Gastroesophageal sphincter (tissue), 4 donors: ENCODE results near the gene AKAP13. TPM values are rescaled to one million over a fixed set of nuclear protein-coding genes. Genes with fewer than 3 reads are reported as not detected.

Experiments
- ATAC-seq: fragments of 150-250 bp; one replicate; pipeline ENCODE4 v1.9.1; 2016; ENCODE audit warnings: mild to moderate bottlenecking, moderate library complexity
- H3K27ac ChIP-seq, 4 donors: fragments of 200-600 bp; sonication (generic) in 3 of 4; 1 replicate in 3 of 4; 2 replicates in 1 of 4; pipeline ENCODE4 v1.5.1; 2016 to 2019
- H3K27me3 ChIP-seq: fragments of 200-600 bp; sonication (generic); one replicate; pipeline ENCODE4 v1.5.1; 2019
- H3K36me3 ChIP-seq, 2 donors: fragments of 200-600 bp; sonication (generic); one replicate each; pipeline ENCODE4 v1.5.1; 2019; ENCODE audit warnings: control low read depth in 1 of 2
- H3K4me1 ChIP-seq, 3 donors: fragments of 200-600 bp; sonication (generic); 1 replicate in 2 of 3; 2 replicates in 1 of 3; pipeline ENCODE4 v1.5.1; 2016 to 2019; ENCODE audit warnings: control low read depth in 2 of 3
- H3K4me3 ChIP-seq, 2 donors: fragments of 200-600 bp; sonication (generic); one replicate each; pipeline ENCODE4 v1.5.1; 2019; ENCODE audit warnings: mild to moderate bottlenecking in 1 of 2, moderate library complexity in 1 of 2
- H3K9me3 ChIP-seq, 3 donors: fragments of 200-600 bp; sonication (generic); one replicate each; pipeline ENCODE4 v1.5.1; 2017 to 2019; ENCODE audit warnings: control low read depth in 2 of 3
- CTCF ChIP-seq, 4 experiments: fragments of 200-600 bp in 2 of 4; fragments of 450-650 bp in 2 of 4; sonication (generic) in 1 of 4; IDR thresholded peaks; one replicate each; pipeline ENCODE4 v1.5.1; 2017 to 2019; ENCODE audit warnings: antibody characterized with exemption in 4 of 4, mild to moderate bottlenecking in 2 of 4, moderate library complexity in 2 of 4
- EP300 ChIP-seq: sonication (generic); formaldehyde crosslinking; IDR thresholded peaks from one replicate; pipeline ENCODE4 v1.6.1; 2017; ENCODE audit warnings: antibody characterized with exemption, mild to moderate bottlenecking
- POLR2A ChIP-seq, 2 donors: fragments of 450-650 bp; IDR thresholded peaks; one replicate each; pipeline ENCODE4 v1.6.1; 2017; ENCODE audit warnings: antibody characterized with exemption in 2 of 2, mild to moderate bottlenecking in 2 of 2, moderate library complexity in 1 of 2
- POLR2AphosphoS5 ChIP-seq: sonication (generic); formaldehyde crosslinking; IDR thresholded peaks from one replicate; pipeline ENCODE4 v1.6.1; 2017; ENCODE audit warnings: antibody characterized with exemption
- WGBS, 2 donors: methylation state at CpG; one replicate each; pipeline ENCODE4 v1.1.5; 2018; ENCODE audit warnings: low coverage in 1 of 2; 5-methylcytosine and 5-hydroxymethylcytosine counted together
- total RNA-seq, 4 donors: library from RNA; depleted of rRNA; stranded (reverse); fragments of >200 nt; gene quantifications; one replicate each; pipeline ENCODE4 v1.1.0, GENCODE V29; 2016

AKAP13 gene
- total RNA-seq, 4 donors from 2014 or later, result 196 to 252 (median 215) TPM

DNA sequence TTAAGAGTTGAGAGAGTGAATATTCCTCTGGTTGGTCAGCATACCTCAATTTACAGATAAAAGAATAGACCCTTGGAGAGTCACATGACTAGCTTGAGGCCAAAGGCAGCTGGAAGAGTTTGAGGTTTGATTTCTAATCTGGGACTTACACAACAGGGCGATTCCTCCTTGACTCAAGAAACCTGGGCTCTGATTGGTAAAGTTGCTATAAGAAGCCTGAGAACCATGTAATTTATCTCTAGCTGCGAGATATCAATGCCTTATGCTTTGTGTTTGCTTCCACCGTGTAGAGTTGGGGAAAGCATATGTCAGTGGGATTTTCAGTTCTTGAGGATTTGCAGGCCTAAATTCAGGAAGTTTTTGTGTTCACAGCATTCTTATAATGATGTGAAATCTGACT is 208.3 kb downstream of the AKAP13 start:
- no peak overlapping the region for H3K4me3 ChIP-seq
- H3K4me1 ChIP-seq, result peaks cover 27 to 87% (median 29%) of the 10 kb centered on the region in 3 donors
- H3K9me3 ChIP-seq, result no peaks in the 10 kb centered on the region
- ATAC-seq, result no peak
- H3K27ac ChIP-seq, result peak overlapping the region; percentile 47 to 65 (median 62)
- no peak for TF ChIP-seq CTCF (IDR thresholded peaks at IDR 0.05)
- TF ChIP-seq POLR2AphosphoS5, result no peak
- 17 to 42% methylated on average over 2 to 3 of the region's 3 CpGs for WGBS, 2 donors
- H3K36me3 ChIP-seq, result peaks cover 0 to 18% of the 10 kb centered on the region in 2 donors
- H3K27me3 ChIP-seq, result no peaks in the 10 kb centered on the region

DNA sequence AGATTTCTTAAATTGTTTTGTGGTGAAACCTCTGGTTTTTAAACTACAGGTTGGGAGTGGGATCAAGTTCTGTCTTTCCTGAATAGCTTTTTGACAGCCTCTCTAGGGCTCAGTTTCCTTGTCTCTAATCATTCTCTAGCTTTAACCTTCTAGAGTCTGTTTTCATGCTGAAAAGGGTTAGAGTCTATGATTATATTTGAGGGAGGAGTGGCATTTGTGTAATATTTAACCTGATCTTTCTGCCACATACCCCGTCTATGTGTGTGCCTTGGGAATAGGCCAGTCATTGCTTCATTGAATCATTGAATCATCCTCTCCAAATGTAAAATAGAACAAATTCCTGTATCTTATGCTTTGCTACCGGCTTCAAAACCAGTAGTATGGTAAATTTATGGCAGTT is 209.4 kb downstream of the AKAP13 start:
- peak; percentile 46 for ATAC-seq
- peak; percentile 24 for TF ChIP-seq POLR2AphosphoS5
- no peak for TF ChIP-seq POLR2A (IDR thresholded peaks at IDR 0.05)
- no peak for TF ChIP-seq CTCF (IDR thresholded peaks at IDR 0.05)
- Histone ChIP-seq H3K4me1 (peaks cover 26 to 86% (median 27%) of the 10 kb centered on the region in 3 donors), H3K4me3 (no peak overlapping the region), H3K27me3 (no peaks in the 10 kb centered on the region), H3K9me3 (no peaks in the 10 kb centered on the region), H3K27ac (peak overlapping the region in 3 of 4 donors; percentile 21 to 65 (median 64)), H3K36me3 (peaks cover 0 to 18% of the 10 kb centered on the region in 2 donors)
- WGBS, 2 donors, result 29 to 42% methylated on average over 2 of the region's 2 CpGs

- H3K9me3 ChIP-seq, result no peaks in the 10 kb centered on the region
- TF ChIP-seq POLR2AphosphoS5 (no peak), EP300 (no peak), POLR2A (IDR thresholded peaks at IDR 0.05) (no peak), CTCF (IDR thresholded peaks at IDR 0.05) (no peak)
- no peaks in the 10 kb centered on the region for H3K27me3 ChIP-seq
- peak overlapping the region in 1 of 4 donors; percentile 61 for H3K27ac ChIP-seq
- H3K36me3 ChIP-seq, result peaks cover 0 to 7% of the 10 kb centered on the region in 2 donors
- no peak overlapping the region for H3K4me3 ChIP-seq
- WGBS, 2 donors, result 73 to 94% methylated on average over 3 of the region's 4 CpGs
- H3K4me1 ChIP-seq, result peaks cover 24 to 82% (median 25%) of the 10 kb centered on the region in 3 donors
- no peak for ATAC-seq
Observed at GRCh38 chr15:85591622-85592021, 211.2 kb downstream of the AKAP13 start.

DNA sequence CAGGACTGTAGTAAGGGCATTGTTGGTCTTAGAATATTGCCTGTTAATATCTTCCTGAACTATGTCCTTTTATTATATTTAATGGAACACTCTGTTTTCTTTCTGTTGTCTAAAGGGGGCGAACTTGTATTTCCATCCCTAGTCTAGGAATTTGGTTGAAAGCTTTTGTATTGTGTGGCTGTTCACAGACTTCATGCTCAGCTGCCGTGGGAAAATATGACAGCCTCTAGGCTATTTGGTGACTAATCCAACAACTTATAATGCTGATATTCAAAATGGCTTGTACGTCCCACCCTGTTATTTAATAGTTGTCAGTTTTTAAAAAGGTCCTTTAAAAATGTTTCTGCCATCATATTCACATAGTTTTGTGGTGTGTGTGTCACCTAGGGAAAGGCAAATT is 211.7 kb downstream of the AKAP13 start:
- Histone ChIP-seq H3K4me3 (no peak overlapping the region), H3K27ac (peak overlapping the region; percentile 30 to 61 (median 50)), H3K4me1 (peaks cover 25 to 87% (median 26%) of the 10 kb centered on the region in 3 donors), H3K27me3 (no peaks in the 10 kb centered on the region), H3K36me3 (peaks cover 0 to 2% of the 10 kb centered on the region in 2 donors), H3K9me3 (no peaks in the 10 kb centered on the region)
- TF ChIP-seq POLR2A (IDR thresholded peaks at IDR 0.05) (no peak), CTCF (IDR thresholded peaks at IDR 0.05) (peak in 2 of 4 experiments; percentile 36 to 42)
- 9 to 11% methylated on average over 3 of the region's 3 CpGs for WGBS, 2 donors
- no peak for ATAC-seq

- H3K27ac ChIP-seq, result no peak overlapping the region
- H3K36me3 ChIP-seq, result no peaks in the 10 kb centered on the region
- TF ChIP-seq CTCF (IDR thresholded peaks at IDR 0.05) (no peak), EP300 (no peak), POLR2AphosphoS5 (no peak), POLR2A (IDR thresholded peaks at IDR 0.05) (no peak)
- H3K27me3 ChIP-seq, result no peaks in the 10 kb centered on the region
- no peaks in the 10 kb centered on the region for H3K9me3 ChIP-seq
- ATAC-seq, result no peak
- no peak overlapping the region for H3K4me3 ChIP-seq
- 100% methylated on average over 1 of the region's 1 CpG for WGBS, 2 donors
- peaks cover 24 to 90% (median 30%) of the 10 kb centered on the region in 3 donors for H3K4me1 ChIP-seq
Observed at GRCh38 chr15:85593809-85594445, 213.5 kb downstream of the AKAP13 start.
